IPS-11a (cell line): ENCODE results near the gene ANAPC2.

Source experiments
- H3K4me3 ChIP-seq: one replicate; pipeline ENCODE4 v1.5.1; 2013; ENCODE audit warnings: low read depth, low read length, control low read depth

The ANAPC2 gene

DNA sequence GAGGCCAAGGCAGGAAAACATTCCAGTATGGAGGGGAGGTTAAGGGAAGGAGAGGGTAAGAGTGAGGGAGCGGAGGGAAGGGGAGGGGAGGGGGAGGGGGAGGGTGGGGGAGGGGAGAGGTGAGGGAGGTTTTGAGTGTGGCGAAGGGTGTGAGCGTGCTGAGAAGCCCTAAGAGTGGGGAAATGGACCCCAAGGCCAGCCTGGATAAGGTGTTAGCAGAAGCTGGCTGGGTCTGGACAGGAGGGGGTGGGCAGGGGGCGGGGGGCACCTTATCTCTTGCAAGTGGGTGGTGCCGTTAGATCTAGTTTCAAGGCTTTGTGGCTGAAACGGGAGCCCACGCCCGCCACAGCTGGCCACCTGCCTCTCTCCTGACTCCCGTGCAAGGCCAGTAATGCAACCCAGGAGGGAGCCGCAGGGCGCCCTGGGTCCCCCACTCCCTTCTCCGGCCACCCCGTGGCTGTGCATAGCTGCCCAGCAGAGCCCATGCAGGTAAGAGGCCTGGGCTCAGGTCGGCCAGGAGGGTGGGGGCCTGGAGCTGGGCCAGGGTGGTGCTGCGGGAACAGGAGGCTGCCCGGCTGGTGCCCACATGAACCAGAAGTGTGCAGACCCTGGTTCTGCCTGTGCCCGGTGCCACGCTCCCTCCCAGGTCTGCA lies 39.6 kb upstream of the ANAPC2 start:
- no peak overlapping the region for H3K4me3 ChIP-seq

DNA sequence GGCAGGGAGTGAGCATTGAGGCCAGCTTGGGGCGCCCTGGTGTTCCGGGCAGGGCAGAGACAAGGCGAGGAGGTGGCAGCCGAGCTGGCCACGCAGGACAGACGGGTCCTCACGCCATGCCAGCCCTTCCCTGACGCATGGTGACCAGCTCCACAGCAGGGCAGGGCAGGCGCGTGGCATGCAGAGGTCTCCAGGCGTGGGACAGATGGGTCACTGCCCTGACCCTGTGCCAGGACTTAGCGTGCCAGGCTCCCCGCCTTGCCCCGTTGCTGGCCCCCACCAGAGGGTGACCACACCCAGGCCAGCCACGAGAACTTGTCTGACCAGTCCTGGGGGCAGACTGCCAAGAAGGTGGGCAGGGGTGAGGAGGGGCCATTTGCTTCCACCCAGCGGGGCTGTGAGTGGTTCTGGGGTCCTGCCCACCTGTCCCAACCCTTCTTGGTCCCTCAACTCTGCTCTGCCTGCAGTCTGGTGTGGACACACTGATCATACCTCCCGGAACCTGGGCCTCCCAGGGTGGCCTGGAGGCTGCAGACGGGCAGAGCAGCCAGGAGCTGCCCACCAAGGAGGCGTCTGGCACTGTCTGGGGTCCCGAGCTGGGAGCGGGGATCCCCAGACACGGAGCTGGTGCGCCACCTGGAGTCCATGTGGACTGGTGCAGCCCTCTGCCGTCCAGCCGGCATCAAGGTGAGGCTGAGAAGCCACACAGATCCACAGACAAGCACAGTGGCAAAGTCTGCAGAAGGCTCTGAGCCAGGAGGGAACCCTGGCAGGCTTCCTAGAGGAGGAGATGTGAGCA lies 38.9 kb upstream of the ANAPC2 start, which contains the start of gene RNF224:
Gene RNF224 (plus strand): TSS at position 449 of the 799 bp plus-strand sequence. CDS start 834 bp downstream, outside the sequence.
- H3K4me3 ChIP-seq = no peak within 1 kb of the TSS

DNA sequence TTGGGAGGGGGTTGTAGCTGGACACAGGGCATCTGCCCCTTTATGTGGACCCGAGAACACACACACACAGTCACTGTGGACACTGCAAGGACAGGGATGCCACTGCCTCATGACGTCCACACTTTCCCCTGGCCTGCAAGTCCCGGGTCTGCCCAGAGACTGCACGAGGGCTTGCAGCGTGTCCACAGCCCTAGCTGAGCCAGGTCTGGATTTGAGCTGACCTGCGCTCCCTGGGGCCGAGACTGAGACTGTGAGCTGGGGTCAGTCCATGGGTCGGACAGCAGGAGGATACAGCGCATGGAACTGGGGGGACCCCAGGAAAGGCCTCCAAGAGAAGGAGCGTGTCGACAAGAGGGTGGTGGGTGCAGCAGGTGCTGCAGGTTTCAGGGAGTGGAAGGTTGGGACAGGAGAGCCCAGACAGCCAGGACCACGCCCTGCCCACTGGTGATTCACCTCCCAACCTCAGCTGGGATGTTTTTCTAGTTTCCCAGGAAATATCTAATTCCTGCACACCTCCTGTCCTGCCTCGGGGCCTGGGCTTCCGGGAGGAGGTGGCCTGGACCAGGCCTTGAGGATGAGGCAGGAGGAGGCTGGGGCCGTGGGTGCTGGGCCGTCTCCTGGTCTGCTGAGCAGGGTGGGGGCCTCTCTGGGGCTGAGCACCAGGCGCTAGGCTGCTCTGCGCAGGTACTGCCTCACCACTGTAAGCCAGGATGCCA lies 38.1 kb upstream of the ANAPC2 start:
- H3K4me3 ChIP-seq = no peak overlapping the region

DNA sequence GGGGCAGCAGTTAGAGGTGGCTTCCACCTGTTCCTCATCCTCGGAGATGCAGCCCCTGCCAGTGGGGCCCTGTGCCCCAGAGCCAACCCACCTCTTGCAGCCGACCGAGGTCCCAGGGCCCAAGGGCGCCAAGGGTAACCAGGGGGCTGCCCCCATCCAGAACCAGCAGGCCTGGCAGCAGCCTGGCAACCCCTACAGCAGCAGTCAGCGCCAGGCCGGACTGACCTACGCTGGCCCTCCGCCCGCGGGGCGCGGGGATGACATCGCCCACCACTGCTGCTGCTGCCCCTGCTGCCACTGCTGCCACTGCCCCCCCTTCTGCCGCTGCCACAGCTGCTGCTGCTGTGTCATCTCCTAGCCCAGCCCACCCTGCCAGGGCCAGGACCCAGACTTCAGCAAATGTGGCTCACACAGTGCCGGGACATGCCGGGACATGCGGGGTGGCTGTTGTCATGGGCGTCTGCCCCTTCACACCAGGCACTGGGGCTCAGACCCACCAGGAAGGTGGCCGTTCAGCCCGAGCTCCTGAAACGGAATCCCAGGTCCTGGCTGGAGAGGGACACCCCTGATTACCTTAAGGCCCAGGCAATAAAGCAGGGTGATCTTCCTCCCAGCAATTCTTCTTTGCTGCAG lies 37.5 kb upstream of the ANAPC2 start:
- H3K4me3 ChIP-seq = no peak overlapping the region

DNA sequence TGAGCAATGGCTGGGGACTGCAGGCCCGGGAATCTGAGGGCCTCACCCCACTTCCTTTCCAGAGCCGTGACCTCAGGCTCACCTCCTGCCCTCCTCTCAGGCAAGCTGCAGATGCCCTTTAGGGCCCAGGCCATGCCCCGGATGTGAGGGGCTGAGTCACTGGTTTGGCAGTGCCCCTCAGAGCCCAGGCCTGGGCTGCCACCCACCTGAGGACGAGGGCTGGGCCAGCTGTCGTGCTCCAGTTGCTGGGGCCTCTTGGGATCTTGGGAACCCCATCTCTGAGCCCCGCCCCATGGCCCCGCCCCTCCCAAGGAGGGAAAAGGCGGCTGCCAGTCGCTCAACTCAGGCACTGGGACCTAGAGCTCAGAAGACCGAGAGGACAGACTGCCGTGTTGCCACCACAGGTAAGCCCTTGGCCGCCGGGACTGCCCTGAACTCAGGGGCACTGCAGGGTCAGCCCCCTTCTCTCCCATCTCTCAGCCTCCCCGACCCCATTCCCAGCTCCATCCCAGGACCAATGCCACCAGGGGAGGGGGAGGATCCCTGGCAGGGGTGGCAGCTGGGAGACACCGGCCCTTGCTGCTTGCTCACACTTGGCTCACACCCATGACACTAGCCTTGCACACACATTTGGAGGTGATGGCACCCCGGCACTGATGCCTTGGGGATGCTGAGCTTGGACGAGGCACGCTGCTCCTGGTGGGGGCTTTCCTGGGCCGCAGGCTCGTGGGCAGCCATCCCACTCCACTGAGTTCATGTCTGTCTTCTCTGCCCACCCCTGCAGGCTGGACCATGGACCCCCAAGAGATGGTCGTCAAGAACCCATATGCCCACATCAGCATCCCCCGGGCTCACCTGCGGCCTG lies 36.7 kb upstream of the ANAPC2 start, which contains the start of gene CYSRT1:
Gene CYSRT1 (plus strand): TSS at position 345 of the 865 bp plus-strand sequence. CDS start 448 bp downstream, at position 793.
- H3K4me3 ChIP-seq = peak within 1 kb of the TSS; percentile 81

DNA sequence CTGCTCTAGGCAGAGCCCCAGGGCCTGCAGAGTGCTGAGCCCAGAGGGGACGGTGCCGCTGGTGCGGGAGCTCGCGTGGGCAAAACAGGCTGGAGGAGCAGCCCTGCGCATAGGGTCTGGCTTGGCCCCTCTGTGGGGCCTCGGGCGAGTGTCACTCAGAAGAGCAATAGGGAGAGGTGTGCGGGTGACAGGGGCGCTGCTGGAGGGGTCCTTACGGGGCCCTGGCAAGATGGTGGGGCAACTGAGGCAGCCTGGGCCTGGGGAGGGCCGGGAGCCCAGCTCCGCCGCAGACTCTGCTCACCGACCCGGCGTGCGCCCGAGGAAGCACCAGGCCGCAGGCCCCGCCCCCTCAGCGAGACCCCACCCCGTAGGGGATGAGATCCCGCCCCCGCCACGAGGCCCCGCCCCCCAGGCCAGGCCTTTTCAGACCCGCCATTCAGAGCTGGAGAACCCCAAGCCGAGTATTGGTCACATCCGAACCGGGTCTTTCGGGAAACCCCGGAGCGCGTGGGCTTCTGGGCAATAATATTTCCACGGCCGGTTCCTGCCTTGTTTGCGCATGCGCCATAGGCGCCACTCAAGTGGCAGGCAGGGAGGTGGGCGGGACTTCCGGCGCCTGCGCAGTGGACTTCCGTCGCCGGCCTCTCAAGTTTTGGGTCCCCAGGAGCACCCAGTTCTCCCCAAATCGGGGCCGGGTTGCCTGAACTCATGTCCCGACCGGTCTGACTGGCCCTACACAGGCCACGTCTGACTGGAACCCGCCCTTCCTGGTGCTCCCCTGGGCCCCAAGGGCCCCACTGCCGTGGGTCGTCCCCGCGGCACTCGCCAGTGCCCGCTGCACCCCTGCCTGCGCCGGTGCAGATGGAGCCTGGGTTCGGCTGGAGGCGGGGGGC lies 35.0 kb upstream of the ANAPC2 start:
- peak overlapping the region; percentile 81 for H3K4me3 ChIP-seq

DNA sequence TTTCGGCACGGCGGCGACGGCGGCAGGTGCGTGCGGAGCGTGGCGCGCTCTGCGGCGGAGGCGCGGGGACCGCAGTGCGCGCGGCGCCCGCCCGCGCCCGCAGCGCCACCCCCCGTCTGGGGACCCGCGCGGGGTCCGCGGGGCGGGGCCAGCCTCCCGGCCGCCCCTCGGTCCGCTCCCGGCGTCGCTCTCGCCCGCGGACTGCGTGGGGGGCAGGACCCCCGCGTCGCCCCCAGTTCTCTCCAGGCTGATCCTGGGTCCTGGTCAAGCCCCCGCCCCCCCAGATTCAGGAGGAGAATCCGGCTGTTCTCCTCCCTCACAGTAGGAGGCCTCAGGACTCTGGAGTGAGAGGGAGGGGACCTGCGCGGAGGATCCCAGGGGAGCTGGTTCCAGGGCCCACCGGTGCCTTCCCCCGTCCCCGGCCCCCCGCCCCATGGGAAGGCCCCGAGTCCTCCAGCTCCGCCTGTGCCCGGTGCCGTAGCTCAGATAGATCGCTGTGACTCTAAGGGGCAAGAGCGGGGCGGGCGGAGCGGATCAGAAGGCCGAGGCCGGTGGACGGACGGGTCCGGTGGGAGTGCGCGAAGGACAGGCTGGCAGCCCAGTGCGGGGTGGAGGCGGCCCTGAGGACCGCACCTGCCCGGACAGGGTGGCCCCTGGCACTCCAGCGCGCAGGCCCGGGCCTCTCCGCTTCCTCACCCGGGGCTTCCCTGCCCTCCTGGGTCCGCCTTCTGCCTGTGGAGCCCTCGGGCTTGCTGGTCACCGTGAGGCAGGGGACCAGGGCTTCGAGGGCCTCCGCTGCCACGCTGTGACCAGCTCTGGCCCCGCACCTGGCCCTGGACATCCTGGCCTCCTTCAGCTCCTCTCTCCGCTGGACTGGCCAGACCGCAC lies 34.1 kb upstream of the ANAPC2 start, which contains the start of gene RNF208:
Gene RNF208 (minus strand): TSS at position 51 of the 888 bp plus-strand sequence. CDS start 1,028 bp downstream, outside the sequence.
- H3K4me3 ChIP-seq = peak within 1 kb of the TSS; percentile 24

DNA sequence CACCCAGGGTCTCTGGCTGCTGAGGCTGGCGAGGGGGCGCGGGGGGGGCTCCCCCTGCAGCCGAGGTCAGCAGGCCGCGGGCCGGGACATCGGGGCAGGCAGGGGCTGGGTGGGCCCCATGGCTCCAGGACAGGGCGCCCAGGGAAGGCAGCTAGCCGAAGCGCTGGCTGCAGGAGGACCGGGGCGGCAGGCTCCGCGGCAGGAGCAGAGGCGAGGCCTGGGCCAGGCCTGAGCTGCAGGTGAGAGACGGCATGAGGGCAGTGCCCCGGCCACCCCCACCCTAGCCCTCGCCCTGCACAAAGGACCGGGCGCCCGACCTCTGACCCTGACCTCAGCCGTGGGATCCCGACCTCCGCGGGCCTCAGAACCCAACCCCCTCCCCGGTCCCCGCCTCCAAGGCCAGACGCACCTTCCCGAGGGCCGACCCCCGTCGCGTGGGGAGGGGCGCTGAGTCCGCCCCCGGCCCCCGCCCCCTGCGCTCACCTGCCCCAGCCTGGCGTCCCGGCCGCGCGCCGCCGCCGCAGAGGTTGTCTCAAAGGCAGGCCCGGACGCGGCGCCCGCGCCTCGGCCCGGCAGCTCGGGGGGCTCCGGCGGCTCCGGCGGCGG lies 33.2 kb upstream of the ANAPC2 start:
- H3K4me3 ChIP-seq = peak overlapping the region; percentile 24

DNA sequence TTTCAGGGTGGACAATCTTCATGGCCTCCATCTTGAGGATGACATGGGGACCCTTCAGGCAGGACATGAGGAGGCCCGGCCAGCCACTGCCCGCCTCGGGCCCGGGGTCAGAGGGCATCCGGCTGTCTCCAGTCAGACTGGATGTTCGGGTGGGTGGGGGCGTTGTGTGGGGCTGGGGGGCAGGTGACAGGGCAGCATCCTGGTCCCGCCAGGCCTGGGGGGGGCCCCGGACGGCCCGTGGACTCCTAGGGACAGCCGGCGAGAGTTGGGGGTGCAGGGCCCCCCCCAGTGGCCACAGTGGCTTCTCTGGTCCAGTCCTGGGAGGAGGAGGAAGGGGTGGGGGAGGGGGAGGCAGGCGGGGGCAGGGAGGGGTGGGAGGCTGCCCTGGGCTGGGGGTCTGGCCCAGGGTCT lies 32.7 kb upstream of the ANAPC2 start:
- no peak overlapping the region for H3K4me3 ChIP-seq

DNA sequence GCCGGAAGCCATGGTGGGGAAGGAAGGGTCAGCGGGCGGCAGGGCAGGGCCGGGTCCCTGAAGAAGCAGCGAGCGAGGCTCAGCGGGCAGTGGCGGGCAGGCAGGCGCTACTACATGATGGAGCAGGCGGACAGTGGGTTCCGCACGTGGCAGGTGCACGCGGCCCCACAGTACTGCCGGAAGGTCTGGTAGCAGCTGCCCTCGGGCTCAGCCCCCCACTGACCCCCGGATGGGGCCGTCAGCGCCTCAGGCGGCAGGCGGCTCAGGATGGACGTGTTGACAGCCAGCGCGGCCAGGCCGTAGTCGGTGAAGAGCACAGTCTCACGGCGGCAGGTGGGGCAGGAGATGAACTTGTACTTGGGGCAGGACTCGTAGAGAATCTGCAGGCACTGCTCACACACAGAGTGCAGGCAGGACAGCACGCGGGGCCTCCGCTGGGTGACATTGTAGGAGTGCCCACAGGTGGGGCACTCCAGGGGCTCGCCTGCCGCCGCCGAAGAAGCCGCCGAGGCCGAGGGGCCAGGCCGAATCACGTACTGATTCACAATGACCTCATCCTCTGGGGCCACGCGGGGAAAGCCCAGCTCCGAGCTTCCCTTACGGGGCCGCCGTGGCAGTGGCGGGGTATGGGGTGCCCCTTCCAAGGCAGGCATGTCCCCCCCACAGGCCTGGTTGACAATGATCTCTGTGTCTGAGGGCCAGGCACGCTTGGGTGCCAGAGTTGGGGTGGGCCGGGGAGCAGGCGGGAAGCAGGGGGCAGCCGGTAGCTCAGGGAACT lies 32.1 kb upstream of the ANAPC2 start:
- H3K4me3 ChIP-seq = no peak overlapping the region

DNA sequence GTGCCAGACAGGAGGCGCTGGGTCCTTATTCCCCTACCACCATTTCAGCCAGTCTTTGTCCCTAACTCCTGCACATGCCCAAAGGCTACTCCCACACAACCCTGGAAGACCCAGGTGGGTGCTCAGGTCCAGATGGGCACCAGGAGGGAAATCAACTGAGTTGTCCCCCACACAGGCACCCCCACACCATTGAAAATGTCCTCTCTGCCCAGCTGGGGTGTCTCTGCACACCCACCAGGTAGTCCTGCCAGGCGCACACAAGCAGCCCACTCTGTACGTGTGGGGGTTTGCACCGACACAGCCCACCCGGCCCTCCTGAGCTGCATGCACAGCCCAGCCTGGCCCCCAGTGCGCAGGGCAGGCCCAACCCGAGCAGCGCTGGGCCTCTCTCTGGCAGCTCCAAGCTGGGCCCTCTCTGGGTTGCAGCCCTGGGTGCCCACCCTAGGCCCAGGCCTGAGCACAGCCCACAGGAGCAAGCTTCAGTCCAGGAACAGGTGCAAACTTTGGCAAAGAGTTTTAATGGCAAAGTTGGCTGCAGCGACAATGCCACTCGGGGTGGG lies 31.5 kb upstream of the ANAPC2 start:
- no peak overlapping the region for H3K4me3 ChIP-seq

DNA sequence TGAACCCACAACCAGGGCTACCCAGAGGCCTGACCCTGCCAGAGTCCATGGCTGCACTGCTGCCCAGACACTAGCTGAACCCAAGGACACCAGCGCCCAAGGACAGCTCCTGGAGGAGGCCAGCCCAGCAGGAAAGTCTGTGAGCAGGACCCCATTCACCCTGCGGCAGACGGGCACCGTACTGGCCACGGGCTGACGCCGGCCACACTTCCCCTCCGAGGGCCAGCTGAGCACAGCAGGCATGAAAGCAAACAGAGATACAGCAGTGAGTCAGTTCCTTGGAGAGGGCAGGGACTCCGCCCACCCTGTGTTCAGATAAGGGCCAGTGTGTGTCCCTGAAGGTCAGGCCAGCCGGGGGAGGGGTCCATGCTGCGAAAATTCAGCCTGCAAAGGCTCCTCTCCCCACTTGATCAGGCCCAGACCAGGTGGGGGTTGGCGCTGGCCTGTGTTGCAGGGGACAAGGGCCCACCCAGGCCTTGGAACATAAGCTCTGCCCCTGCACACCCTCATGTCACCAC lies 30.5 kb upstream of the ANAPC2 start:
- no peak overlapping the region for H3K4me3 ChIP-seq

DNA sequence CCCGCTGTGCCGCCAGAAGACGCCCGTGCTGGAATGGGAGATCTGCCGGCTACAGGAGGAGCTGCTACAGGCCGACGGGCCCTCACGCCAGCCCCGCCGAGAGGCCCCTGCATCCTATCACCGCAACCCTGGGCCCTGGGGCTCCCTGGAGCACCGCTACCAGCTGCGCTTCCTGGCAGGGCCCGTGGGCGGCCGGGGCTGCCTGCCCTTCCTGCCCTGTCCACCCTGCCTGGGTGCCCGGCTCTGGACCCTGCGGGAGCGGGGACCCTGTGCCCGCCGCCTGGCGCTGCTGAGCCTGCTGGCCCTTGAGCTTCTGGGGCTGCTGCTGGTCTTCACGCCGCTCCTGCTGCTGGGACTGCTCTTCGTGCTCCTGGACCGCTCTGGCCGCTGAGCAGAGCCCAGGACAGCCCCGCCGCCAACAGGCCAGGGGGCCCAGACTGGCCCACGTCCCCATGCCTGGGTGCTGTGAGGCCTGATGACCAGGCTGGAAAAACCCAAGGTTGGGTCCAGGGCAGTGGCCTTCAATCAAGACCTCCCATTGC lies 29.9 kb upstream of the ANAPC2 start:
- no peak overlapping the region for H3K4me3 ChIP-seq

DNA sequence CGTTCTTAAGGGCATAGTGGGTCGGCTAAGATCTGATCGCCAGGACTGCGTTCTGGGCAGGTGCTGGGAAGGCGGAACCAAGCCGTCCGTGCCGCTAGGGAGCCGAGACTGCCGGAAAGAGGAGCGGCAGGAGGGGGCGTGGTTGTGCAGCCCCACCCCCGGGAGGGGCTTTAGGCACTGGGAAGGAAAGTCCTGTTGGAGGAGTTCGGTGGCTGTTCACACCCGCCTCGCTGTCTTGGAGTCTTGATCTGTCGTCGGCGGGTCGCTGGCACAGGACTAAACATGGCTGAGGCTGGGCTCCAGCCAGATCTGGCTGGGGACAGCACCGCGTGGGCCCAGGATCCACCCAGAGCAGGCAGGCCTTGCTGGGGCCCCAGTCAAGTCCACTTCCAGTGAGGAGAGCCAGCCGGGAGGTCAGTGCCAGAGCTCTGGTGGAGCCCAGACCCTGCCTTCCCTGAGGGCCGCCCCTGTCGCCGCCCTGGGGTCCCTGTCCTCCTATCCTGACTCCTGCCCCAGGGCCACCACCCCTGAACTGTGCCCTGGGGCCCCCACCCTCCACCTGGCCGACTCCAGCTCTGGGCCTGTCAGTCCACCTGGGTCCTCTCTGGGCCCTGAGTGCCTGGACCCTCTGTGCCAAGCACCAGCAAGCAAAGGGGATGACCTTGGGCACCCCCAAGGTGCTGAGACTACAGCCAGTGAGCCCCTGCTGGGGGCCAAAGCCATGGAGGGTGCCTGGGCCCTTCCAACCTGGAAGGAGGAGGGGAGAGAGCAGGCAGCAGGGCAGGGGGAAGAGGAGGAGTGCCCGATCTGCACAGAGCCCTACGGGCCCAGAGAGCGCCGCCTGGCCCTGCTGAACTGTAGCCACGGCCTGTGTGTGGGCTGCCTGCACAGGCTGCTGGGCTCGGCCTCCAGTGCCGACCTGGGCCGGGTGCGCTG lies 29.2 kb upstream of the ANAPC2 start:
- no peak overlapping the region for H3K4me3 ChIP-seq
